ENCODE results near the gene RNF14.

- no peak for TF ChIP-seq POLR2A (IDR thresholded peaks at IDR 0.05)
- TF ChIP-seq, protein P1, sequence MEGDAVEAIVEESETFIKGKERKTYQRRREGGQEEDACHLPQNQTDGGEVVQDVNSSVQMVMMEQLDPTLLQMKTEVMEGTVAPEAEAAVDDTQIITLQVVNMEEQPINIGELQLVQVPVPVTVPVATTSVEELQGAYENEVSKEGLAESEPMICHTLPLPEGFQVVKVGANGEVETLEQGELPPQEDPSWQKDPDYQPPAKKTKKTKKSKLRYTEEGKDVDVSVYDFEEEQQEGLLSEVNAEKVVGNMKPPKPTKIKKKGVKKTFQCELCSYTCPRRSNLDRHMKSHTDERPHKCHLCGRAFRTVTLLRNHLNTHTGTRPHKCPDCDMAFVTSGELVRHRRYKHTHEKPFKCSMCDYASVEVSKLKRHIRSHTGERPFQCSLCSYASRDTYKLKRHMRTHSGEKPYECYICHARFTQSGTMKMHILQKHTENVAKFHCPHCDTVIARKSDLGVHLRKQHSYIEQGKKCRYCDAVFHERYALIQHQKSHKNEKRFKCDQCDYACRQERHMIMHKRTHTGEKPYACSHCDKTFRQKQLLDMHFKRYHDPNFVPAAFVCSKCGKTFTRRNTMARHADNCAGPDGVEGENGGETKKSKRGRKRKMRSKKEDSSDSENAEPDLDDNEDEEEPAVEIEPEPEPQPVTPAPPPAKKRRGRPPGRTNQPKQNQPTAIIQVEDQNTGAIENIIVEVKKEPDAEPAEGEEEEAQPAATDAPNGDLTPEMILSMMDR (IDR thresholded peaks at IDR 0.05), result no peak
- TF ChIP-seq POLR2AphosphoS5 (IDR thresholded peaks at IDR 0.05; ENCODE audit: insufficient read depth in 1 of 2, low read depth in 1 of 2), result no peak
Observed at GRCh38 chr5:141982626-141983025, 13.7 kb downstream of the RNF14 start.
